H9 (cell line): ENCODE results near the gene ATF3. TPM values are rescaled to one million over a fixed set of nuclear protein-coding genes. Genes with fewer than 3 reads are reported as not detected.

Experiments
- DNase-seq: peaks from one replicate; pipeline ENCODE4 v3.0.0-alpha.2; 2017
- H2AFZ ChIP-seq: one replicate; pipeline ENCODE4 v1.6.1; 2013; ENCODE audit warnings: mild to moderate bottlenecking, low read length, control low read depth, moderate library complexity
- H2AK5ac ChIP-seq: 2 replicates; pipeline ENCODE4 v1.6.1; 2013; ENCODE audit warnings: low read length, control low read depth, mixed read lengths; ENCODE audit not compliant: insufficient read length
- H2BK120ac ChIP-seq: one replicate; pipeline ENCODE4 v1.6.1; 2013; ENCODE audit warnings: low read depth, mild to moderate bottlenecking, low read length, control low read depth, inconsistent platforms; ENCODE audit not compliant: poor library complexity, severe bottlenecking
- H2BK12ac ChIP-seq: 2 replicates; pipeline ENCODE4 v1.6.1; 2013; ENCODE audit warnings: low read length, control low read depth, mixed read lengths, low read depth; ENCODE audit not compliant: insufficient read length
- H2BK15ac ChIP-seq: 2 replicates; pipeline ENCODE4 v1.6.1; 2013; ENCODE audit warnings: low read depth, low read length, control low read depth
- H2BK20ac ChIP-seq: one replicate; pipeline ENCODE4 v1.6.1; 2013; ENCODE audit warnings: low read depth, mild to moderate bottlenecking, low read length, control low read depth, inconsistent platforms; ENCODE audit not compliant: poor library complexity, severe bottlenecking
- H2BK5ac ChIP-seq: 2 replicates; pipeline ENCODE4 v1.6.1; 2013; ENCODE audit warnings: low read length, control low read depth, mixed read lengths; ENCODE audit not compliant: insufficient read length
- H3K14ac ChIP-seq: 2 replicates; pipeline ENCODE4 v1.6.1; 2013; ENCODE audit warnings: low read length, control low read depth; ENCODE audit not compliant: insufficient read depth
- H3K18ac ChIP-seq: 2 replicates; pipeline ENCODE4 v1.6.1; 2013; ENCODE audit warnings: low read depth, mild to moderate bottlenecking, mixed read lengths, low read length, control low read depth; ENCODE audit not compliant: insufficient read length
- H3K23ac ChIP-seq: 2 replicates; pipeline ENCODE4 v1.6.1; 2013; ENCODE audit warnings: low read length, control low read depth, mixed read lengths, low read depth; ENCODE audit not compliant: insufficient read length
- H3K23me2 ChIP-seq: 2 replicates; pipeline ENCODE4 v1.6.1; 2013; ENCODE audit warnings: low read depth, mild to moderate bottlenecking, mixed read lengths, low read length, control low read depth; ENCODE audit not compliant: insufficient read length, poor library complexity, severe bottlenecking
- H3K27ac ChIP-seq: 2 replicates; pipeline ENCODE4 v1.5.1; 2013; ENCODE audit warnings: low read length, control low read depth, mixed read lengths, low read depth; ENCODE audit not compliant: insufficient read length
- H3K27me3 ChIP-seq: 2 replicates; pipeline ENCODE4 v1.6.1; 2013; ENCODE audit warnings: low read length, control low read depth, inconsistent platforms; ENCODE audit not compliant: insufficient read depth
- H3K4ac ChIP-seq: 2 replicates; pipeline ENCODE4 v1.6.1; 2013; ENCODE audit warnings: low read depth, mild to moderate bottlenecking, control low read depth, inconsistent platforms, low read length, moderate library complexity
- H3K4me1 ChIP-seq: 2 replicates; pipeline ENCODE4 v1.6.1; 2013; ENCODE audit warnings: low read length, control low read depth, inconsistent platforms; ENCODE audit not compliant: insufficient read depth
- H3K4me2 ChIP-seq: 2 replicates; pipeline ENCODE4 v1.6.1; 2013; ENCODE audit warnings: low read length, control low read depth, mixed read lengths; ENCODE audit not compliant: insufficient read length, insufficient read depth
- H3K56ac ChIP-seq: 2 replicates; pipeline ENCODE4 v1.6.1; 2013; ENCODE audit warnings: low read depth, mild to moderate bottlenecking, mixed read lengths, low read length, control low read depth; ENCODE audit not compliant: insufficient read length
- H3K79me1 ChIP-seq: 2 replicates; pipeline ENCODE4 v1.6.1; 2013; ENCODE audit warnings: low read depth, mild to moderate bottlenecking, moderate library complexity, low read length, control low read depth, inconsistent platforms; ENCODE audit not compliant: insufficient read depth, poor library complexity, severe bottlenecking
- H3K79me2 ChIP-seq: 2 replicates; pipeline ENCODE4 v1.6.1; 2013; ENCODE audit warnings: low read length, control low read depth, inconsistent platforms; ENCODE audit not compliant: insufficient read depth
- H3K9ac ChIP-seq: 2 replicates; pipeline ENCODE4 v1.6.1; 2013; ENCODE audit warnings: low read length, control low read depth, mixed read lengths; ENCODE audit not compliant: insufficient read length; ENCODE audit errors: extremely low read depth
- H3K9me3 ChIP-seq: one replicate; pipeline ENCODE4 v1.6.1; 2013; ENCODE audit warnings: low read depth, low read length, inconsistent platforms; ENCODE audit not compliant: control insufficient read depth
- H3T11ph ChIP-seq: one replicate; pipeline ENCODE4 v1.6.1; 2013; ENCODE audit warnings: mild to moderate bottlenecking, low read length, control low read depth, inconsistent platforms
- H4K20me1 ChIP-seq: one replicate; pipeline ENCODE4 v1.6.1; 2013; ENCODE audit not compliant: control insufficient read depth, insufficient read length, insufficient read depth
- H4K5ac ChIP-seq: 2 replicates; pipeline ENCODE4 v1.6.1; 2013; ENCODE audit warnings: low read depth, mild to moderate bottlenecking, mixed read lengths, low read length, control low read depth; ENCODE audit not compliant: insufficient read length
- H4K8ac ChIP-seq: replicated peaks from 2 replicates; pipeline ENCODE4 v1.6.1; 2013; ENCODE audit warnings: low read length, control low read depth, mixed read lengths, low read depth; ENCODE audit not compliant: insufficient read length
- H4K91ac ChIP-seq: 2 replicates; pipeline ENCODE4 v1.6.1; 2013; ENCODE audit warnings: low read depth, mild to moderate bottlenecking, moderate library complexity, mixed read lengths, low read length, control low read depth; ENCODE audit not compliant: insufficient read length
- H3K27ac Mint-ChIP-seq, 3 experiments: 2 replicates in 2 of 3; 3 replicates in 1 of 3; pipeline ENCODE4 v1.8.0; 2020 to 2021; ENCODE audit warnings: mixed read lengths in 3 of 3, mild to moderate bottlenecking in 1 of 3, moderate library complexity in 1 of 3
- H3K27me3 Mint-ChIP-seq: 2 replicates; pipeline ENCODE4 v1.8.0; 2021; ENCODE audit warnings: low read depth, mild to moderate bottlenecking, moderate library complexity, mixed read lengths
- H3K36me3 Mint-ChIP-seq, 3 experiments: 2 replicates in 2 of 3; 3 replicates in 1 of 3; pipeline ENCODE4 v1.8.0; 2020 to 2021; ENCODE audit warnings: low read depth in 3 of 3, mixed read lengths in 3 of 3; ENCODE audit not compliant: insufficient read depth in 1 of 3
- H3K4me1 Mint-ChIP-seq, 2 experiments: 2 replicates each; pipeline ENCODE4 v1.8.0; 2020; ENCODE audit warnings: mixed read lengths in 2 of 2
- H3K4me3 Mint-ChIP-seq, 2 experiments: 2 replicates in 1 of 2; 3 replicates in 1 of 2; pipeline ENCODE4 v1.8.0; 2020 to 2021; ENCODE audit warnings: mild to moderate bottlenecking in 2 of 2, mixed read lengths in 2 of 2, moderate library complexity in 1 of 2
- H3K9me3 Mint-ChIP-seq, 2 experiments: 2 replicates in 1 of 2; 3 replicates in 1 of 2; pipeline ENCODE4 v1.8.0; 2020; ENCODE audit warnings: mild to moderate bottlenecking in 2 of 2, mixed read lengths in 2 of 2, moderate library complexity in 1 of 2
- CTCF ChIP-seq: fragments of 200-600 bp; sonication (generic); conservative IDR thresholded peaks from 3 replicates; pipeline ENCODE4 v1.8.0; 2021; ENCODE audit warnings: antibody characterized with exemption, mild to moderate bottlenecking
- WGBS: extraction: QIAGEN DNeasy Blood & Tissue Kit; methylation state at CpG from one replicate; pipeline ENCODE4 v1.1.7; 2013; ENCODE audit warnings: missing lambda C conversion rate, low lambda C conversion rate, mixed read lengths; ENCODE audit not compliant: insufficient read length; ENCODE audit errors: extremely low coverage; 5-methylcytosine and 5-hydroxymethylcytosine counted together
- total RNA-seq: library from RNA; stranded (reverse); gene quantifications from 2 replicates; pipeline ENCODE4 v1.2.1, GENCODE V29; 2021

Gene ATF3
- total RNA-seq, 1 experiment from 2014 or later = 14.7 TPM

- H2BK15ac ChIP-seq = no peak overlapping the region
- no peak overlapping the region for H2BK120ac ChIP-seq
- H3K4me1 ChIP-seq = no peaks in the 10 kb centered on the region; the same call in 1 of the 2 replicates
- H2BK5ac ChIP-seq = no peak overlapping the region
- H3K27ac ChIP-seq = no peak overlapping the region
- H3K4me2 ChIP-seq = no peak overlapping the region
- Mint-ChIP-seq H3K4me1 (peaks cover 32 to 35% of the 10 kb centered on the region in 2 experiments), H3K27me3 (peaks cover 3% of the 10 kb centered on the region), H3K27ac (no peak overlapping the region), H3K4me3 (no peak overlapping the region), H3K9me3 (no peaks in the 10 kb centered on the region), H3K36me3 (no peaks in the 10 kb centered on the region)
- no CpG with 5 or more reads among the region's 3 CpGs for WGBS
- H2BK20ac ChIP-seq = no peak overlapping the region
- no peak for TF ChIP-seq CTCF
- H3K4ac ChIP-seq = no peak overlapping the region
- H4K5ac ChIP-seq = no peak overlapping the region
- no peaks in the 10 kb centered on the region for H3K79me2 ChIP-seq
- no peak overlapping the region for H3T11ph ChIP-seq
- H4K20me1 ChIP-seq = no peaks in the 10 kb centered on the region
- DNase-seq = no peak
- H4K91ac ChIP-seq = no peak overlapping the region
- no peak overlapping the region for H2BK12ac ChIP-seq
- no peak overlapping the region for H3K14ac ChIP-seq
- no peak overlapping the region for H4K8ac ChIP-seq
- no peaks in the 10 kb centered on the region for H3K23me2 ChIP-seq
- no peaks in the 10 kb centered on the region for H3K9me3 ChIP-seq
- no peak overlapping the region for H3K9ac ChIP-seq
- no peaks in the 10 kb centered on the region for H3K79me1 ChIP-seq
- no peak overlapping the region for H2AK5ac ChIP-seq
- no peak overlapping the region for H3K18ac ChIP-seq
- H3K27me3 ChIP-seq = no peaks in the 10 kb centered on the region
- H2AFZ ChIP-seq = no peak overlapping the region
- H3K23ac ChIP-seq = no peak overlapping the region
- no peak overlapping the region for H3K56ac ChIP-seq
These were observed 16.6 kb upstream of the ATF3 start for GRCh38 chr1:212591922-212592321.
